ENCODE measurements around the gene SAE1.

- TF ChIP-seq EZH2 (IDR thresholded peaks at IDR 0.05; ENCODE audit: borderline replicate concordance, low read length) = no peak
- no peak for TF ChIP-seq CTCF (conservative IDR thresholded peaks at IDR 0.05 in 1 of 2, IDR thresholded peaks at IDR 0.05 in 1 of 2; ENCODE audit: extremely low read depth in 1 of 2, insufficient read depth in 1 of 2, low read depth in 1 of 2, low read length in 2 of 2)
Observed at GRCh38 chr19:47125669-47125938, 5.0 kb upstream of the SAE1 start.

All from mammary epithelial cell (primary cell).